Naive thymus-derived CD4-positive, alpha-beta T cell (primary cell): Measurements from ENCODE around the gene TACC2. TPM values are rescaled to one million over a fixed set of nuclear protein-coding genes. Genes with fewer than 3 reads are reported as not detected.

Experiments used
- ATAC-seq: fragments of 150-1000 bp; cut with Tn5 transposase; 2 replicates; pipeline ENCODE4 v1.10.0; 2021; ENCODE audit warnings: mild to moderate bottlenecking, moderate library complexity
- CTCF ChIA-PET: fragments of 350-600 bp; sonication (Branson Sonifier 250); formaldehyde crosslinking; loops from one replicate; lab custom pipeline; 2021; ENCODE audit warnings: antibody characterized with exemption; lab: Charles Lee
- POLR2A ChIA-PET: fragments of 350-600 bp; sonication (Branson Sonifier 250); formaldehyde crosslinking; loops from one replicate; lab custom pipeline; 2021; ENCODE audit warnings: antibody characterized with exemption, inconsistent platforms; lab: Charles Lee
- DNase-seq, 9 donors: peaks; one replicate each; pipeline versions ENCODE4 v3.0.0 to v3.0.0-alpha.2; 2020 to 2022; ENCODE audit warnings: mixed read lengths in 1 of 9
- H3K27ac ChIP-seq: one replicate; pipeline ENCODE4 v1.7.0; 2013; ENCODE audit warnings: mild to moderate bottlenecking, low read depth, low read length, moderate library complexity
- H3K27me3 ChIP-seq, 2 donors: one replicate each; pipeline ENCODE4 v1.7.0; 2013; ENCODE audit warnings: low read length in 2 of 2, mild to moderate bottlenecking in 2 of 2, moderate library complexity in 2 of 2; ENCODE audit not compliant: control insufficient read depth in 2 of 2, insufficient read depth in 2 of 2
- H3K36me3 ChIP-seq, 3 experiments: 1 replicate in 2 of 3; 2 replicates in 1 of 3; pipeline ENCODE4 v1.7.0; 2013; ENCODE audit warnings: low read length in 3 of 3, mild to moderate bottlenecking in 3 of 3, moderate library complexity in 1 of 3; ENCODE audit not compliant: insufficient read depth in 3 of 3, control insufficient read depth in 2 of 3
- H3K4me1 ChIP-seq, 2 donors: one replicate each; pipeline ENCODE4 v1.7.0; 2013; ENCODE audit warnings: low read length in 2 of 2, mild to moderate bottlenecking in 2 of 2, moderate library complexity in 1 of 2; ENCODE audit not compliant: control insufficient read depth in 2 of 2, insufficient read depth in 2 of 2
- H3K4me3 ChIP-seq: 2 replicates; pipeline ENCODE4 v1.7.0; 2013; ENCODE audit warnings: mild to moderate bottlenecking, low read length
- H3K9me3 ChIP-seq, 3 experiments: 1 replicate in 2 of 3; 2 replicates in 1 of 3; pipeline ENCODE4 v1.7.0; 2013; ENCODE audit warnings: low read length in 3 of 3; ENCODE audit not compliant: control insufficient read depth in 2 of 3
- H3K27ac Mint-ChIP-seq, 9 donors: one replicate each; pipeline ENCODE4 v1.8.0; 2020 to 2022; ENCODE audit warnings: mixed read lengths in 9 of 9, mild to moderate bottlenecking in 8 of 9, moderate library complexity in 5 of 9, inconsistent platforms in 2 of 9
- H3K27me3 Mint-ChIP-seq, 5 donors: one replicate each; pipeline ENCODE4 v1.8.0; 2021 to 2022; ENCODE audit warnings: mixed read lengths in 5 of 5, mild to moderate bottlenecking in 1 of 5
- H3K36me3 Mint-ChIP-seq, 5 donors: one replicate each; pipeline ENCODE4 v1.8.0; 2020 to 2022; ENCODE audit warnings: mixed read lengths in 5 of 5, mild to moderate bottlenecking in 3 of 5, inconsistent platforms in 1 of 5
- H3K4me1 Mint-ChIP-seq, 7 donors: one replicate each; pipeline ENCODE4 v1.8.0; 2020 to 2022; ENCODE audit warnings: mixed read lengths in 7 of 7, mild to moderate bottlenecking in 3 of 7, inconsistent platforms in 1 of 7
- H3K4me3 Mint-ChIP-seq, 10 donors: one replicate each; pipeline ENCODE4 v1.8.0; 2020 to 2022; ENCODE audit warnings: mild to moderate bottlenecking in 10 of 10, mixed read lengths in 10 of 10, moderate library complexity in 6 of 10, inconsistent platforms in 2 of 10
- H3K9me3 Mint-ChIP-seq, 11 donors: one replicate each; pipeline ENCODE4 v1.8.0; 2020 to 2022; ENCODE audit warnings: mixed read lengths in 11 of 11, mild to moderate bottlenecking in 4 of 11, inconsistent platforms in 1 of 11, moderate library complexity in 1 of 11
- intact Hi-C, 2 donors: fragments of 100-400 bp; cut with micrococcal nuclease; formaldehyde crosslinking; loops; one replicate each; pipeline ENCODE4 v1.15.1; 2023
- polyA plus RNA-seq, 2 donors: library from polyadenylated mRNA; unstranded; fragments of 300-500 nt; fragmentation: Illumina TruSeq; gene quantifications; one replicate each; pipeline ENCODE4 v1.2.3, GENCODE V29; 2021
- total RNA-seq, 6 experiments: library from RNA in 5 of 6; stranded (reverse) in 5 of 6; gene quantifications; 1 replicate in 5 of 6; 2 replicates in 1 of 6; pipeline ENCODE4 v1.2.3 and lab custom pipeline; 2021 to 2026

The TACC2 gene
- total and polyA plus RNA-seq, 7 experiments from 2014 or later: 0.16 TPM; not detected in 6

- Mint-ChIP-seq H3K36me3 (no peaks in the 10 kb centered on the region), H3K27ac (no peak overlapping the region), H3K4me3 (no peak overlapping the region), H3K9me3 (peaks cover 0 to 2% (median 0%) of the 10 kb centered on the region in 11 donors), H3K27me3 (peaks cover 5 to 50% (median 18%) of the 10 kb centered on the region in 5 donors), H3K4me1 (no peaks in the 10 kb centered on the region)
- H3K9me3 ChIP-seq: no peaks in the 10 kb centered on the region
- no peaks in the 10 kb centered on the region for H3K36me3 ChIP-seq
- POLR2A ChIA-PET: no interaction called here
- H3K27me3 ChIP-seq: no peaks in the 10 kb centered on the region
- DNase-seq (no peak), ATAC-seq (no peak)
- no peak overlapping the region for H3K4me3 ChIP-seq
- no peak overlapping the region for H3K27ac ChIP-seq
- CTCF ChIA-PET: no interaction called here
- intact Hi-C loops: no loop called here
- H3K4me1 ChIP-seq: no peaks in the 10 kb centered on the region
Measured at GRCh38 chr10:122171302-122172075, 182.5 kb downstream of the TACC2 start.

GRCh38 chr10:122172361-122173008 lies 183.5 kb downstream of the TACC2 start:
- DNase-seq (no peak), ATAC-seq (no peak)
- Mint-ChIP-seq H3K27ac (no peak overlapping the region), H3K27me3 (peaks cover 4 to 45% (median 16%) of the 10 kb centered on the region in 5 donors), H3K9me3 (peaks cover 0 to 2% (median 0%) of the 10 kb centered on the region in 11 donors), H3K36me3 (no peaks in the 10 kb centered on the region), H3K4me3 (no peak overlapping the region), H3K4me1 (no peaks in the 10 kb centered on the region)
- H3K9me3 ChIP-seq: no peaks in the 10 kb centered on the region
- H3K36me3 ChIP-seq: no peaks in the 10 kb centered on the region
- no peaks in the 10 kb centered on the region for H3K27me3 ChIP-seq
- POLR2A ChIA-PET: no interaction called here
- no peak overlapping the region for H3K27ac ChIP-seq
- H3K4me1 ChIP-seq: no peaks in the 10 kb centered on the region
- CTCF ChIA-PET: no interaction called here
- intact Hi-C loops: no loop called here
- H3K4me3 ChIP-seq: no peak overlapping the region

- no peak overlapping the region for H3K4me3 ChIP-seq
- H3K27ac Mint-ChIP-seq: no peak overlapping the region
- H3K9me3 ChIP-seq: no peaks in the 10 kb centered on the region
- no peak overlapping the region for H3K4me3 Mint-ChIP-seq
- CTCF ChIA-PET: no interaction called here
- H3K9me3 Mint-ChIP-seq: peaks cover 0 to 2% (median 0%) of the 10 kb centered on the region in 11 donors
- H3K27me3 Mint-ChIP-seq: peaks cover 4 to 44% (median 16%) of the 10 kb centered on the region in 5 donors
- no peak for ATAC-seq
- H3K4me1 Mint-ChIP-seq: no peaks in the 10 kb centered on the region
- H3K36me3 Mint-ChIP-seq: no peaks in the 10 kb centered on the region
- H3K4me1 ChIP-seq: no peaks in the 10 kb centered on the region
- H3K27me3 ChIP-seq: no peaks in the 10 kb centered on the region
- H3K27ac ChIP-seq: no peak overlapping the region
- intact Hi-C loops: no loop called here
- no peaks in the 10 kb centered on the region for H3K36me3 ChIP-seq
- POLR2A ChIA-PET: no interaction called here
- no peak for DNase-seq
Measured at GRCh38 chr10:122173337-122173736, 184.4 kb downstream of the TACC2 start.

- no peaks in the 10 kb centered on the region for H3K9me3 ChIP-seq
- no peaks in the 10 kb centered on the region for H3K36me3 ChIP-seq
- intact Hi-C loops: no loop called here
- H3K27ac ChIP-seq: no peak overlapping the region
- H3K4me3 ChIP-seq: no peak overlapping the region
- Mint-ChIP-seq H3K4me1 (no peaks in the 10 kb centered on the region), H3K27me3 (peaks cover 4 to 44% (median 16%) of the 10 kb centered on the region in 5 donors), H3K4me3 (no peak overlapping the region), H3K27ac (no peak overlapping the region), H3K9me3 (peaks cover 0 to 2% (median 0%) of the 10 kb centered on the region in 11 donors), H3K36me3 (no peaks in the 10 kb centered on the region)
- POLR2A ChIA-PET: no interaction called here
- DNase-seq (no peak), ATAC-seq (no peak)
- no peaks in the 10 kb centered on the region for H3K4me1 ChIP-seq
- no peaks in the 10 kb centered on the region for H3K27me3 ChIP-seq
- CTCF ChIA-PET: no interaction called here
Measured at GRCh38 chr10:122173766-122174435, 184.9 kb downstream of the TACC2 start.

- Histone ChIP-seq H3K4me1 (no peaks in the 10 kb centered on the region), H3K36me3 (no peaks in the 10 kb centered on the region), H3K27me3 (no peaks in the 10 kb centered on the region), H3K4me3 (no peak overlapping the region), H3K9me3 (no peaks in the 10 kb centered on the region), H3K27ac (no peak overlapping the region)
- Mint-ChIP-seq H3K9me3 (peaks cover 0 to 2% (median 0%) of the 10 kb centered on the region in 11 donors), H3K27me3 (peaks cover 0 to 32% (median 4%) of the 10 kb centered on the region in 5 donors), H3K36me3 (no peaks in the 10 kb centered on the region), H3K4me3 (no peak overlapping the region), H3K27ac (no peak overlapping the region), H3K4me1 (no peaks in the 10 kb centered on the region)
- CTCF ChIA-PET: no interaction called here
- ATAC-seq: no peak
- POLR2A ChIA-PET: no interaction called here
- intact Hi-C loops: no loop called here
- no peak for DNase-seq
Measured at GRCh38 chr10:122176232-122177213, 187.6 kb downstream of the TACC2 start.

GRCh38 chr10:122178655-122179054 lies 189.7 kb downstream of the TACC2 start:
- no peak overlapping the region for H3K27ac Mint-ChIP-seq
- Histone ChIP-seq H3K36me3 (no peaks in the 10 kb centered on the region), H3K4me3 (no peak overlapping the region), H3K27ac (no peak overlapping the region), H3K9me3 (no peaks in the 10 kb centered on the region), H3K27me3 (no peaks in the 10 kb centered on the region), H3K4me1 (no peaks in the 10 kb centered on the region)
- H3K4me3 Mint-ChIP-seq: no peak overlapping the region
- peaks cover 4 to 26% (median 5%) of the 10 kb centered on the region in 5 donors for H3K27me3 Mint-ChIP-seq
- ChIA-PET CTCF (no interaction called here), POLR2A (no interaction called here)
- H3K4me1 Mint-ChIP-seq: no peaks in the 10 kb centered on the region
- H3K36me3 Mint-ChIP-seq: no peaks in the 10 kb centered on the region
- DNase-seq (no peak), ATAC-seq (no peak)
- peaks cover 0 to 2% (median 0%) of the 10 kb centered on the region in 11 donors for H3K9me3 Mint-ChIP-seq
- intact Hi-C loops: no loop called here
